Gastroesophageal sphincter (tissue), 4 donors: Measurements from ENCODE around the gene LAP3. TPM values are rescaled to one million over a fixed set of nuclear protein-coding genes. Genes with fewer than 3 reads are reported as not detected.
"Not testable (repeated sequence)": the region's sequence is repeated elsewhere in the genome, so short reads cannot be mapped to it uniquely, and the experiment has no call there.

Source experiments
- ATAC-seq: fragments of 150-250 bp; one replicate; pipeline ENCODE4 v1.9.1; 2016; ENCODE audit warnings: mild to moderate bottlenecking, moderate library complexity
- H3K27ac ChIP-seq, 4 donors: fragments of 200-600 bp; sonication (generic) in 3 of 4; 1 replicate in 3 of 4; 2 replicates in 1 of 4; pipeline ENCODE4 v1.5.1; 2016 to 2019
- H3K27me3 ChIP-seq: fragments of 200-600 bp; sonication (generic); one replicate; pipeline ENCODE4 v1.5.1; 2019
- H3K36me3 ChIP-seq, 2 donors: fragments of 200-600 bp; sonication (generic); one replicate each; pipeline ENCODE4 v1.5.1; 2019; ENCODE audit warnings: control low read depth in 1 of 2
- H3K4me1 ChIP-seq, 3 donors: fragments of 200-600 bp; sonication (generic); 1 replicate in 2 of 3; 2 replicates in 1 of 3; pipeline ENCODE4 v1.5.1; 2016 to 2019; ENCODE audit warnings: control low read depth in 2 of 3
- H3K4me3 ChIP-seq, 2 donors: fragments of 200-600 bp; sonication (generic); one replicate each; pipeline ENCODE4 v1.5.1; 2019; ENCODE audit warnings: mild to moderate bottlenecking in 1 of 2, moderate library complexity in 1 of 2
- H3K9me3 ChIP-seq, 3 donors: fragments of 200-600 bp; sonication (generic); one replicate each; pipeline ENCODE4 v1.5.1; 2017 to 2019; ENCODE audit warnings: control low read depth in 2 of 3
- EP300 ChIP-seq: sonication (generic); formaldehyde crosslinking; IDR thresholded peaks from one replicate; pipeline ENCODE4 v1.6.1; 2017; ENCODE audit warnings: antibody characterized with exemption, mild to moderate bottlenecking
- POLR2A ChIP-seq, 2 donors: fragments of 450-650 bp; IDR thresholded peaks; one replicate each; pipeline ENCODE4 v1.6.1; 2017; ENCODE audit warnings: antibody characterized with exemption in 2 of 2, mild to moderate bottlenecking in 2 of 2, moderate library complexity in 1 of 2
- POLR2AphosphoS5 ChIP-seq: sonication (generic); formaldehyde crosslinking; IDR thresholded peaks from one replicate; pipeline ENCODE4 v1.6.1; 2017; ENCODE audit warnings: antibody characterized with exemption
- WGBS, 2 donors: methylation state at CpG; one replicate each; pipeline ENCODE4 v1.1.5; 2018; ENCODE audit warnings: low coverage in 1 of 2; 5-methylcytosine and 5-hydroxymethylcytosine counted together
- total RNA-seq, 4 donors: library from RNA; depleted of rRNA; stranded (reverse); fragments of >200 nt; gene quantifications; one replicate each; pipeline ENCODE4 v1.1.0, GENCODE V29; 2016
- TF ChIP-seq, protein P1 (sequence below), 4 experiments: fragments of 200-600 bp in 2 of 4; fragments of 450-650 bp in 2 of 4; sonication (generic) in 1 of 4; IDR thresholded peaks; one replicate each; pipeline ENCODE4 v1.5.1; 2017 to 2019; ENCODE audit warnings: antibody characterized with exemption in 4 of 4, mild to moderate bottlenecking in 2 of 4, moderate library complexity in 2 of 4

The LAP3 gene
- total RNA-seq, 4 donors from 2014 or later, result 40.8 to 94.2 (median 80.1) TPM

DNA sequence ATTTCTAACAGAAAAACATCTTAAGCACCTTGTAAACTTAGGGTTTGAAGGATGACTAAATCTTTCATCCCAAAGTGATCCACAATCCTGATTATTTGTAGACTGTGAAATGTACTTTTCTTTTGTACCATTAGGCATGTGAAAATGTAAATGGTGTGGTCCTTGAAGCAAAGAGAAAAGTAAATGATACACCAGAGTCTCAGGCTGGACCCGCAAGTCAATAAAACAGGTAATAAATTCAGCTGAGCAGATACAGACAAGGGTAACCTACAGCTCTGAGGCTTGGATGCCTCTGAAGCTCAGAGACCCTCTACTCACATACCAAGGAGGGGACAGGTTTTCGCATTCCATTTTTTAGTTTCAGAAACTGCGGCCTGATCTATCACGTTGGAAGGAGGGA is 2.8 kb upstream of the LAP3 start:
- no peak for ATAC-seq
- WGBS, 2 donors, result 82 to 89% methylated on average over 4 of the region's 4 CpGs
- H3K27ac ChIP-seq, result no peak overlapping the region

DNA sequence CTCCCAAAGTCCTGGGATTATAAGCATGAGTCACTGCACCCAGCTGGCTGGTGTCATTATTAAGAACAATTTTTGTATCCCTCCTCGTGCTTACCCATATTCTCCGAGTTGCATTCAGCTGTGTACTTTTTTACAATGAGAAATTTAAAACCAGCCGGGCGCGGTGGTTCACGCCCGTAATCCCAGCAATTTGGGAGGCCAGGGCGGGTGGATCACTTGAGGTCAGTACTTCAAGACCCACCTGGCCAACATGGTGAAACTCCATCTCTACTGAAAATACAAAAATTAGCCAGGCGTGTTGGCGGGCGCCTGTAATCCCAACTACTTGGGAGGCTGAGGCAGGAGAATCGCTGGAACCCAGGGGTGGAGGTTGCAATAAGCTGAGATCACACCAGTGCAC is 1.8 kb upstream of the LAP3 start:
- 93 to 100% methylated on average over 1 to 7 of the region's 12 CpGs for WGBS, 2 donors
- not testable (repeated sequence) for H3K27ac ChIP-seq, ATAC-seq, H3K27me3 ChIP-seq, H3K4me3 ChIP-seq, H3K9me3 ChIP-seq, H3K36me3 ChIP-seq
- H3K4me1 ChIP-seq, result peaks cover 0 to 30% (median 11%) of the 10 kb centered on the region in 3 donors

More for the DNA sequence above, 2.8 kb upstream of the LAP3 start:
- TF ChIP-seq, protein P1, sequence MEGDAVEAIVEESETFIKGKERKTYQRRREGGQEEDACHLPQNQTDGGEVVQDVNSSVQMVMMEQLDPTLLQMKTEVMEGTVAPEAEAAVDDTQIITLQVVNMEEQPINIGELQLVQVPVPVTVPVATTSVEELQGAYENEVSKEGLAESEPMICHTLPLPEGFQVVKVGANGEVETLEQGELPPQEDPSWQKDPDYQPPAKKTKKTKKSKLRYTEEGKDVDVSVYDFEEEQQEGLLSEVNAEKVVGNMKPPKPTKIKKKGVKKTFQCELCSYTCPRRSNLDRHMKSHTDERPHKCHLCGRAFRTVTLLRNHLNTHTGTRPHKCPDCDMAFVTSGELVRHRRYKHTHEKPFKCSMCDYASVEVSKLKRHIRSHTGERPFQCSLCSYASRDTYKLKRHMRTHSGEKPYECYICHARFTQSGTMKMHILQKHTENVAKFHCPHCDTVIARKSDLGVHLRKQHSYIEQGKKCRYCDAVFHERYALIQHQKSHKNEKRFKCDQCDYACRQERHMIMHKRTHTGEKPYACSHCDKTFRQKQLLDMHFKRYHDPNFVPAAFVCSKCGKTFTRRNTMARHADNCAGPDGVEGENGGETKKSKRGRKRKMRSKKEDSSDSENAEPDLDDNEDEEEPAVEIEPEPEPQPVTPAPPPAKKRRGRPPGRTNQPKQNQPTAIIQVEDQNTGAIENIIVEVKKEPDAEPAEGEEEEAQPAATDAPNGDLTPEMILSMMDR (IDR thresholded peaks at IDR 0.05), result no peak
- no peak for TF ChIP-seq POLR2A (IDR thresholded peaks at IDR 0.05)
- no peak for TF ChIP-seq POLR2AphosphoS5
- no peak for TF ChIP-seq EP300
- Histone ChIP-seq H3K4me1 (peaks cover 0 to 22% (median 11%) of the 10 kb centered on the region in 3 donors), H3K9me3 (no peaks in the 10 kb centered on the region), H3K36me3 (no peaks in the 10 kb centered on the region), H3K27me3 (no peaks in the 10 kb centered on the region), H3K4me3 (no peak overlapping the region)

DNA sequence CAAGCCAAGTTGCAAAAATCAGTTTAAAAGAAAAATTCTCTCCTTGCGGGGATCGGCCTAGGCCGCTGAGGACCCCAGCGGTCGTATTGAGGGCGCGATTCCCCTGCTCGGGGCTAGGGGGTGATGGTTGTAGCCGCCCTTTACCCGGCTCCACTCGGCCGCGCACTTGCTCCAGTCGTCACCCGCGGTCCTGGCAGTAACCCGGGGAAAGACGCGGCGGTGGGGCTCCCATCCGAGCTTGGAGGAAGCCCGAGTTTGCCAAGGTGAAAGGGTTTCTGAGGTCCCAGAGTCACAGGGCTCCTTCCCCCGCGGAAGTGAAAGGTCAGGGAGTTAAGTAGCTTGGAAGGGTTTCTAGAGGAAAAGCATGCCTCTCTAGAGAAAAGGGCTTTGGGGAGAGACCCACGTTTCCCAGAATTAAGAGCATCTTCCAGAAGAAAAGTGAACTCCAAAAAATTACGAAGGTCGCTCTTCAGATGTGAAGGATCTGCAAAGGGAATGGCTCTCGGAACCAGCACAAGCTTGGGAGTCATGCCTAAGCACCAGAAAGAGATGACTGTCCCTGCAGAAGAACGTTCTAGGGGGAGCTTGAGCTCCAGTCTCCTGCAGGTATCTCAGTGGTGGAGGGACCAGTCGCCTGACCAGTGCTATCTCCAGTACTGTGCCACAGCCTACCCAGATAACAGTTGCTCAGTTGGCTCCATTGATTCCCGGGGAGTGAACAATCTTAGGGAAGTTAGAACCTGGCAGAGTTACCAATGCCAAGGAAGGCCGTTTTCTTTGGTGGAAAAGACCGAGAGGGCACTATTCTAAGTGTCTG is 875 bp downstream of the LAP3 start:
- Histone ChIP-seq H3K27me3 (no peaks in the 10 kb centered on the region), H3K9me3 (no peaks in the 10 kb centered on the region), H3K4me3 (peak overlapping the region; percentile 66 to 76), H3K36me3 (peaks cover 2 to 26% of the 10 kb centered on the region in 2 donors), H3K4me1 (peaks cover 0 to 44% (median 11%) of the 10 kb centered on the region in 3 donors), H3K27ac (peak overlapping the region; percentile 79 to 95 (median 92))
- TF ChIP-seq, protein P1 (IDR thresholded peaks at IDR 0.05), result peak in 2 of 4 experiments; percentile 2 to 11
- TF ChIP-seq EP300 (no peak), POLR2AphosphoS5 (no peak)
- peak; percentile 12 for ATAC-seq
- WGBS, 2 donors, result 9 to 35% methylated on average over 6 to 9 of the region's 33 CpGs

DNA sequence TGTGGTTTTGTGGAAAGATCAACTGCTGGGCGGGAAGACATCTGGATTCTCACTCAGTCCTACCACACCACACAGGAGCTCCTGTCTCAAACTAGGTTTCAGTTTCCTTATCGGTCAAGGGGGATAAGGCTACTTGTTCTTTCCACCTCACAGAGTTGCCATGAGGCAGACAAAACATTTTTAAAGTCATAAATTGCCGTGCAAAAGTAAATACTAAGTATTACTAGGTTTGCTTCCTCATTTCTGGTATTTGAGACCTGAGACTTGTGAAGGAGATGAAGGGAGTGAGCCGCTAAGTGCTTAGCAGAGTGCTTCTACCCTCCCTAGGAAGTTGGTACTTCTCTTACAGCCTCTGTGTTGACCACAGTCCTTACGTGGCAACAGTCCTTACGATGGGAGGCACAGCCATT is 1.5 kb downstream of the LAP3 start:
- H3K4me3 ChIP-seq, result peak overlapping the region; percentile 66 to 76
- TF ChIP-seq POLR2A (IDR thresholded peaks at IDR 0.05) (no peak), EP300 (no peak), POLR2AphosphoS5 (no peak)
- TF ChIP-seq, protein P1 (IDR thresholded peaks at IDR 0.05), result no peak
- peaks cover 2 to 32% of the 10 kb centered on the region in 2 donors for H3K36me3 ChIP-seq
- H3K9me3 ChIP-seq, result no peaks in the 10 kb centered on the region
- ATAC-seq, result no peak
- 53 to 71% methylated on average over 3 to 6 of the region's 6 CpGs for WGBS, 2 donors
- H3K4me1 ChIP-seq, result peaks cover 0 to 44% (median 11%) of the 10 kb centered on the region in 3 donors
- peak overlapping the region in 3 of 4 donors; percentile 91 to 95 (median 92) for H3K27ac ChIP-seq
- H3K27me3 ChIP-seq, result no peaks in the 10 kb centered on the region

DNA sequence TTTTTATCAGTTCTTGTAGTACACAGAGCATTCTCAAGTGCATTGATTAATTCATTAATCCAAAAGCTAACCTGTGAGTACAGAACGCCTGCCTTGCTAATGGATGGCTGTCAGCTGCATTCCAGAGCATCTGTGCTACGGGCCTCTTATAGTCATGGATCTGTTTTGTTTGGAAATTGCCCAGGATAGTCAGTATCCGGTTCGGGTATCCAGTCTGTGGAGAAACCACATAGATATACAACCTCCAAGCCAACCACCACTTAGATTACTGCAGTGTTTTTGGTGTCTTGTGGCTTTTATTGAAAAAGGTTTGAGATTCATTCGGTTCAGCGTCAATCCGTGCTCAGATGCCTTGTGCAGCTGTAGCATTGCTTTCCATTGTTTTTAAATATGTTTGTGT is 4.0 kb downstream of the LAP3 start:
- H3K4me1 ChIP-seq, result peaks cover 0 to 44% (median 11%) of the 10 kb centered on the region in 3 donors
- no peak for TF ChIP-seq EP300
- no peak for TF ChIP-seq POLR2AphosphoS5
- no peak for TF ChIP-seq POLR2A (IDR thresholded peaks at IDR 0.05)
- TF ChIP-seq, protein P1 (IDR thresholded peaks at IDR 0.05), result no peak
- H3K27ac ChIP-seq, result peak overlapping the region in 1 of 4 donors; percentile 35
- 64 to 78% methylated on average over 6 to 7 of the region's 7 CpGs for WGBS, 2 donors
- H3K27me3 ChIP-seq, result no peaks in the 10 kb centered on the region
- no peak for ATAC-seq
- no peak overlapping the region for H3K4me3 ChIP-seq
- H3K9me3 ChIP-seq, result no peaks in the 10 kb centered on the region
- peaks cover 2 to 57% of the 10 kb centered on the region in 2 donors for H3K36me3 ChIP-seq
